Activated T-cell treated with anti-CD3 and anti-CD28 coated beads for 24 hours (primary cell): Measurements from ENCODE around the gene CORIN.
"Not testable (repeated sequence)": the region's sequence is repeated elsewhere in the genome, so short reads cannot be mapped to it uniquely, and the experiment has no call there.

Experiments
- DNase-seq: peaks from one replicate; pipeline ENCODE4 v3.0.0-alpha.2; 2020; ENCODE audit warnings: low read depth

Gene CORIN

DNA sequence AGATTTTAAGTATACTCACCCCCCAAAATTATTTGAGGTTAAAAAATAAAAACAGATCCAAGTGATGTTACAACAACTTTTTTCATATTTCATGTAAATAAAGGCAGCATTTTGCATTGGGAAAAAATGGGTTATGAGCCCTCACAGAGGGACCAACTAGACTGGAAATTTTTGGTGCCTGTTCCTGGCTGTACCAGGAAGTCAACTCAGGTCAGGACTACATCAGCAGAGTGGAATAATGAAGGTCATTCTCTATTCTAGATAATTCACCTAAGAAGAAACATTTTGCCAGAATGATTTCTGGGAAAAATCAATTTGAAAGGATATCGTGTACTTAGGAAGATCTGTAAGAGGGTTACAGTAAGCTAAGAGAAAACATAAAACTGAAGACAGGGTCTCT lies 66.8 kb downstream of the CORIN start:
- DNase-seq: no peak

DNA sequence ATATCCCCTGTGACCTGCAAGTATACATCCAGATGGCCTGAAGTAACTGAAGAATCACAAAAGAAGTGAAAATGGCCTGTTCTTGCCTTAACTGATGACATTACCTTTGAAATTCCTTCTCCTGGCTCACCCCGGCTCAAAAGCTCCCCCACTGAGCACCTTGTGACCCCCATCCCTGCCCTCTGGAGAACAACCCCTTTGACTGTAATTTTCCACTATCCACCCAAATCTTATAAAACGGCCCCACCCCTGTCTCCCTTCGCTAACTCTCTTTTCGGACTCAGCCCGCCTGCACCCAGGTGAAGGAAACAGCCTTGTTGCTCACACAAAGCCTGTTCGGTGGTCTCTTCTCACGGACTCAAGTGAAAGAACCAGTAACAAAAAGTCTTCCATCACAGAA lies 69.9 kb downstream of the CORIN start:
- DNase-seq: not testable (repeated sequence)

DNA sequence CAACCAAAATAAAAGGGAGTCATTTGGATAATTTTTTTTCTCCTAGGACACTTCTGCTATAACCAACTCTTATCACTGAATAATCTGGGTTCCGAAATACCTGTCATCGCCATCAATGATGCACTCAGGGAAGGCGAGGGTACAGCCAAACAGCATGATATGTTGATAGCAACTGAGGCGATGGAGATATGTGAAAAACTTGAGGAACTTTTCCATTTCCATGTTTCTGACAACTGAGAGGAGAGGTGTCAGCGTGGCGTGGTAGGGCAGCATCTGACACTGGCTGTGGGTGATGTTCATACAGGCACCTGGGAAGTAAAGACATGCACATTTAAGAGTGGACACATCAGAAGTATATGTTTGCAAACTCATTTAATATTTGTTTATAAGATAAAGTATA lies 74.6 kb downstream of the CORIN start:
- no peak for DNase-seq

DNA sequence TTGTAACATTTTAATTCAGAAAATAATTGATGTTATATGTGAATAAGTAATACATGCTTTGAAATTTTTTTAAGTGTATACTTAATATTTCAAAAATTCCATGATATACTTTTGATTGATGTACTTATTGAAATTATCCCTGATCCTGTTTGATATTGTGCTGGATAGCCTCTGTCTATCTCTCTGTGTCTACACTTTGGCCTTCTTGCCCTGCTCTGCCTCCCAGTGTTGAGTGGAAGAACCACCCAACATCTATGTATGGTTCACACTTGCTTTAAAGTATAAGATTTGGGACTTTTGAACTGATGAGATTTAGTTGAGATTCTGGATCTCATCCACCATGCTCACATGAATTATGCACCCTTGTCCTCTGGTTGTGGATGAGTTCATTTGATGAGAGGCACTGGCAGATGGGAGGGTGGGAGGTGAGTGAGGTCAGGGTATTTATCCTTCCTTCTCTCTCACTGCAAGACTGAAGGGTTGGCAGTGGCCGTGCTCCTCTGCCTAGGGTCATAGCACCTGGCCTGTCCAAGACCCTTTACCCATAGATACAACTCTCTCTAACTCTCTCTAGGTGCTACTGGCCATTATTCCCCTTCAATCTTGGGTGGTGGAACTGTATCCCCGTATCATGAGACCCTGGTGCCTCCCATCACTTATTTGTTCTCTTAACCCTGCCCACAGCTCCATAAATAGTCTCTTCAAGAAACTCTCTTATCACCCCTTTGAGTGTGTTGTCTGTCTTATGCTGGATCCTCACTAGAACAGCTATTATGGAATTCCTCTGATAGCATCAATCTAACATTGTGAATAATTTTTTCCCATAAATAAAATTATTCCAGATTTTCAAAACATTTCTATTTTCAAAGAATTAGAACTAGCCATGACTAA lies 75.2 kb downstream of the CORIN start:
- no peak for DNase-seq

- not testable (repeated sequence) for DNase-seq
These were observed 84.6 kb downstream of the CORIN start for GRCh38 chr4:47753316-47753715.

DNA sequence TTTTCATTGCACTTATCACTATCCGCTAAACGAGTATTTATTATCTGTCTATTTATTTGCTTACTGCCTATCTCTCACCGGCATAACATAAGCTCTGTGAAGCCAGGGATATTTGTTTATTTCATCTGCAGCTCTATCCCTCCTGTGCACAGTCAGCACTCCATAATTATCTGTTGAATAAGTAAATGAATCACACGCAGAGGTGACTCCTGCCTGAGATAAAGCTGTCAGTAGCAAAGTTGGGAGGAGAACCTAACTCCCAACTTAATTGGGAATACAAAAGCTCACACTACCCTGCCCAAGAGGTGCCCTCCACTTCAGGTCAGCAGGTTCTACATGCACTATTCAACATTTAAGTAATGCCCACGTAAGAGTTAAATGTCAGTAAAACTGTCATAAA lies 85.7 kb downstream of the CORIN start:
- no peak for DNase-seq

GRCh38 chr4:47750788-47751187 lies 87.1 kb downstream of the CORIN start:
- DNase-seq: no peak

GRCh38 chr4:47749858-47750257 lies 88.0 kb downstream of the CORIN start:
- no peak for DNase-seq

- no peak for DNase-seq
These were observed 88.8 kb downstream of the CORIN start for GRCh38 chr4:47749060-47749459.

GRCh38 chr4:47747846-47748494 lies 89.9 kb downstream of the CORIN start:
- no peak for DNase-seq

DNA sequence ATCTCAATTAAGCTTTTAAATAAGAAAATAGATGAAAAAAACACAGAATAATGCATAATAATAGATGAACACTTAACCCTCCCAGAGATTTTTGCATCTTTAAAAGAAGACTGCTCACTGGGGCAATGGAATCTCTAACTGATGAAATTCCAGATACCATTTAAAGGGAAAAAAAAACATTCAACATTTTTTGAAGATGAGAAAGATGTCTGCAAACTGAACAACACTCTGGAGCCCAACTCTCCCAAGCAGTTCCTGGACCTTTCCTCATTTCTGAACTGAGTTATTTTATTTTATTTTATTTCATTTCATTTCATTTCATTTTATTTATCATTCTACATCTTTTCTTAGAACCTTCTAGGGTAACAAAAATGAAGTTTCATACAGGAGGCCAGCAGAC lies 90.7 kb downstream of the CORIN start:
- DNase-seq: no peak

DNA sequence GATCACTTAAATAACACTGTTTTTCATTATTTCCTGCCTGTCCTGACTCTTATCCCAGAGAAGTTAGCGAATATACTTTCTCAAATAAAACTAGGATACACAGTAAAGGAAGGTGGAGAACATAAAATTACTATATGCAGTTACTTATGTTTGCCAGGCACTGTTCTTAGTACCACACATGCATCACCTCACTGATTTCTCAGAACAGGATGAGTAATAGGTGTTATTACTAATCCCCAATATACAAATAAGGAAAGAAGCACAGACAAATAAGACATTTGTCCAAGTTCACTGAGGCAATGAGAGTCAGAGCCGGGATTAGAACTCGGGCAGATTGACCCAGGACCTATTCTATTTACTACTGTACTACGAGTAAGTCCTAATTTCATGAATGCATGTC lies 91.7 kb downstream of the CORIN start:
- no peak for DNase-seq

GRCh38 chr4:47744843-47745382 lies 93.0 kb downstream of the CORIN start:
- DNase-seq: no peak

DNA sequence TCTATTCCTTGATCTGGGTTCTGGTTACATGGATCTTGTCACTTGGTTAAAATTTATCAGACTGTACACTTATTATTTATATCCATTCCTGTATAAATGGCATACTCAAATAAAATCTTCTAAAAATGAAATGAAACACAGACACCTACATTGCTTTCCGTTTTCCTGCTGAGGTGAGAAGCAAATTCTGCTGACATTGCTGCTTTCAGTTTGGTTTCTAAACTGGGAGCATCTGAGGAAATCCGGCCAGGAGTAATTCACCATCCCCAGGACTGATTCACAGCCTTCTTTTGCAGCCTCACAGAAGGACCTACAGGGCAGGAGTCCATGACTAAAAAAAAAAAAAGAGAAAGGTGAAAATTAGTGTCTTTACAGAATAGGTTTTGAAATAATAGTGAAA lies 93.6 kb downstream of the CORIN start:
- no peak for DNase-seq

- DNase-seq: no peak
These were observed 96.7 kb downstream of the CORIN start for GRCh38 chr4:47741200-47741599.

GRCh38 chr4:47737326-47737725 lies 100.5 kb downstream of the CORIN start:
- DNase-seq: no peak

DNA sequence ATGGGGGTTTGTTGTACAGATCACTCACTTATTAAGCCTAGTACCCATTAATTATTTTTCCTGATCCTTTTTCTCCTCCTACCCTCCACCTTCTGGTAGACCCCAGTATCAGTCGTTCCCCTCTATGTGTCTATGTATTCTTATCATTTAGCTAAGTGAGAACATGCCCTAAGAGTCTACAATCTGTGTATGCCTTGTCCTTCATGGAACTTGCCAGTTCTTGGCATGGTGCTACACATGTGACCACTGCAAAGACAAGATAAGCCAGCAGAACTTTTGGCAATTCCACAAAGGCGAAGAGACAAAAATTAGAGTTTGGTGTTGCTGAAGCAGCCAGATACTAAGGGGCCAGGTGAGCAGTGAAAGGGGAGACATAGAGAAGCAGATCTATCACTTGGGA lies 101.3 kb downstream of the CORIN start:
- DNase-seq: no peak

GRCh38 chr4:47736146-47736545 lies 101.7 kb downstream of the CORIN start:
- DNase-seq: no peak

- no peak for DNase-seq
These were observed 104.3 kb downstream of the CORIN start for GRCh38 chr4:47733302-47734175.

DNA sequence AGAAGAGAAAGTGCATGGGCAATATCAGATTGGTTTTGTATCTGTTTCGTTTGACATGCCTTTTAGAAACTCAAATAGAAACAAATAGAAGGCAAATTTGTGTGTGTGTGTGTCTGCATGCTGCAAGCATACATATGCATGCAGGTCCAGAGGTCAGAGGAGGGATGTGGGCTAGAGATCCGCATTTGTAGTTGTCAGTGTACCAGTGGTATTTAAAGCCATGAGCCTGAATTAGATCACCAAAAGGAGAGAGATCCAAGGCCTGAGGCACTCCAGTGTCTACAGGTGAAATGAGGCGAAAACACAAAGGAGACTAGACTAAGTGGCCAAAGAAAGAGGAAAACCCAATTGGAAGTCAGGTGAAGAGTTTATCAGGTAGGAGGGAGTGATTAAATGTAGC lies 106.7 kb downstream of the CORIN start:
- no peak for DNase-seq

GRCh38 chr4:47729131-47729680 lies 108.7 kb downstream of the CORIN start:
- no peak for DNase-seq
